NT2/D1 (cell line): ENCODE measurements around the gene IGSF23.

Source experiments
- SUZ12 ChIP-seq: IDR thresholded peaks from 2 replicates; pipeline ENCODE4 v1.6.1; 2011; ENCODE audit not compliant: insufficient read length, insufficient read depth; ENCODE audit errors: extremely low read depth
- ZNF274 ChIP-seq: IDR thresholded peaks from 2 replicates; pipeline ENCODE4 v1.6.1; 2011; ENCODE audit warnings: mild to moderate bottlenecking, low read depth, low read length

DNA sequence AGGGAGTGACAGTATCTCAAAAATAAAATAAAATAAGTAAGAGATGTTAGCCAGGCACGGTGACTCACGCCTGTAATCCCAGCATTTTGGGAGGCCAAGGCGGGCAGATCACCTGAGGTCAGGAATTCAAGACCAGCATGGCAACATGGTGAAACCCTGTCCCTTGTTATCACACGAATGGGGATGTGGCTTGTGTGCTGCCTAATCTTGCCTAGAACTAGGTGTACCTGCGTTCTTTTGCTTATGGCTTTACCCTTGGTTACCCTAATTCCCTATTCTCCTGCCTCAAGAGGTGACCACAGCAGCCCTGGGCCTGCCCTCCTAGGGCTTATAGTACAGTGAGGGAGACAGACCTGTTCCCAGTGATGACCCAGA, 24.0 kb downstream of the IGSF23 start:
- TF ChIP-seq ZNF274 (no peak), SUZ12 (no peak)
